HuH-7.5 (cell line): ENCODE measurements around the gene ARL15.

Experiments
- DNase-seq: peaks from one replicate; pipeline ENCODE4 v3.0.0; 2011; ENCODE audit warnings: low spot score

Gene ARL15

DNA sequence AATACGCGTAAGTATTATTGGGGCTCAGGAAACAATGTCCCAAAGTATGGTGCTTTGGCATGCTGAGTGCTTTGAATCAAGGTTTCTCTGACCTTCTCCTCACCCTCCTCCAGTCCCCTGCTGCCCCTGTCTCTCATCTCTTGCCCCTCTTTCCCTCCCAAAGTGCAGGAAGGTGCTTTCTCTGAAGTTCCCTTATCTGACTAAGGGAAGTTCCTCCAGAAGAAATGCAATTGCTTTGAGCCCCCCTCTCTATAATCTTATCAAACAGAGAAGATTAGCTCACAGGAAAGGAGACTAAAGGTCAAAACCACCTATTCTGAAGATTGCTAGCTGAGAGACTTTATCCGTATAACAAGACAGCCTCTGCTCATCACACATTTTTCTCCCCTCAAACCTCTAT lies 288.1 kb downstream of the ARL15 start:
- no peak for DNase-seq

DNA sequence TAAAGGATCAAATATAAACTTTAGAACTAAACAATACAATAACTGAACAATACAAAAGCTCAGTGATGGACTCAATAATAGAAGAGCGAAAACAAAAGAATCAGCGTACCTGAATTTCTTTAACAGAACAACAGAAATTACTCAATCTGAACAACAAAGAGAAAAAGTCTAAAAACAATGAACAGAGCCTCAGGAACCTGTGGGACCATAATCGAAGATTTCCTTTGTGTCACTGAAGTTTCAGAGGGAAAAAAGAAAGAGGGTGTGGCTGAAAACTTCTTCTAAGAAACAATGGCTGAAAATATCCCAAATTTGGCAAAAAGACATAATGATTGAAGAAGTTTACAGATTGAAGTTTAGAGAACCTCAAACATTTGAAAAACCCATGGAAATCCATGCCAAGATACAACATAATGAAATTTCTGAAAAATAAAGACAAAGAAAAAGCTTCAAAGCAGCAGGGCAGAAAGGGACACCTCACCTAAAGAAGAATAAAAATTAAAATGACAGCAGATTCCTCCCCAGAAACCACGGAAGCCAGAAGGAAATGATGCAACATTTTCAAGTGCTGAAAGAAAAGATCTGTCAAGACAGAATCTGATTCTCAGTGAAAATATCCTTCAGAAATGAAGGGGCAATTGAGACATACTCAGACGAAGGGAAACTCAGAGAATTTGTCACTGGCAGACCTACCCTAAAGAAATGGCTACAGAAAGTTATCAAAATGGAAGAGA lies 288.8 kb downstream of the ARL15 start:
- no peak for DNase-seq

DNA sequence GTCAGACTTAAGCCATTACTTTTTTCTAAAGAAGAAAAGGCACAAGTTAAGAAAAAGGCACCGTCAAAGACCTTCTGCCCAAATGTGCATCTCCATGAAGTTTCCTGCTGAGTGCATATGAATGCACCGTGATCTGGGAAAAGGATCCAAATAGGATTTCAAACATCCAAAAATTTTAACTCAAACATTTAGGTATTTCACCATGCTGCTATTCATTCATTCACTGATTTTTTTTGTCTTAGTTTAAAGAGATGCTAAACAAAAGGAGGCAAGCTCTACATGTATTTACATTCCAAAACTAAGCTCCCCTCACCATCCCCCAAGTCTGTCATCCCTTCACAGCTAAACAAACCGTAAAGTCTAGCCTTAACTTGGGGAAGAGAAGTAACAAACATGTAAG lies 291.9 kb downstream of the ARL15 start:
- no peak for DNase-seq

DNA sequence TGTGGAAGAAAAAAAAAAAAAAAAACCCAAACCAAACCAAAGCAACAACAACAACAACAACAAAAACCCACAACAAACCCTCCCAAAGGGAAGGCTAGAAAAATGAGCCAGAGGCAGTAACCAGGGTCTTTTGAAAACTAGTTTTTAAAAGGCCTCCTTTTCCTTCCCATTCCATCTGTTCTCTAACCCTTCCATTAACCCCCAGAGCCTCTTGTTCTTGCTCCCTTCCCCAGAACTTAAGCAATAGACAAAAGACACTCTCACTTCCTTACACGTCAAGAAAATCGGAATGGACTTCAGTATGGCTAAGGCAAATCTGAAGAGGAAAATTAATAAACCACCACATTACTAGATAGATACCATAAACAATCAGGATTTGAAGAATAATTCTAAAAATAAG lies 292.8 kb downstream of the ARL15 start:
- DNase-seq: no peak

DNA sequence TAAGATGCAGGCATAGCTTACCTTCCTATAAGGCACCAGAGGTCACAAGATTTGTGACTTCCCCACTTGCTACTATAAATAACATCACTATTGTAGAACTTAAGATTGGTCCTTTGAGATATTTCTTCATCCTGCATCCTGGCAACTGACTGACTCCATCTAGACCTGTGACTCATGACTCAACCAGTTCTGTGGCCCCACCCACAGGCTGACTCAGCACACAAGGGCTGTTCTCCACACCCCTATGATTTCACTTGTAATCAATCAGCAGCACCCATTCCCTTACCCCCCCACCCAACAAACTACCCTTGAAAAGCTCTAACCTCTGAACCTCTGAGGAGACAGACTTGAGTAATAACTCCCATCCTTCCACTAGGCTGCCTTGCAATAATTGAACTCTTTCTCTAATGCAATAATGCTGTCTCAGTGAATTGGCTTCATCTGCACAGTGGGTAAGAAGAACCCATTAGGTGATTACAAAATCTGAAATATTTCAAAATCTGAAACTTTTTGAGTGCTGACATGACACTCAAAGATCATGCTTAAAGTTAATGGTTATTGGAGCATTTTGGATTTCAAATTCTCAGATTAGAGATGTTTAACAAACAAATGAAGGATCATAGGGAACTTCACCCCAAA lies 296.7 kb downstream of the ARL15 start:
- no peak for DNase-seq

- no peak for DNase-seq
Observed at GRCh38 chr5:54009828-54010227, 300.5 kb downstream of the ARL15 start.

GRCh38 chr5:54009357-54009756 lies 301.0 kb downstream of the ARL15 start:
- DNase-seq: no peak

GRCh38 chr5:54007827-54008777 lies 302.3 kb downstream of the ARL15 start:
- peak; percentile 58 for DNase-seq

- no peak for DNase-seq
Observed at GRCh38 chr5:54004697-54005096, 305.7 kb downstream of the ARL15 start.

DNA sequence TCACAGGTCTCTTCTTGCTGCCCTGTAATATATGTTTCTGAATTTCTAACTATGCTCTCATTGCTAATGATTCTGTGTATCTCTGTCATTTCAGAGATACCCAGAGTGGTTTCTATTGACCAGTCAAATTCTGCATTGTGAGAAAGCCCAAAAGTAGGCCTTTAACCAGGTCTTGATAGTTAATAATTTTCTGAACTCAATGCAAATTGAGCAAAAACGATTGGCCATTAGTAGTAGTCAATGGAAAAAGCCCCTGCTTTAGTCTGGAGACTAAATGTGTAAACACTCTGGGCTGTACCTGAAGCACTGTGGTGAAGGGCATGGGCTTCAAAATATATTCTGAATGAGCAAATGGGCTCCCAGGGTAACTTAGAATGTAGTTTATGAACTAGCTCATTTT lies 307.6 kb downstream of the ARL15 start:
- DNase-seq: no peak

DNA sequence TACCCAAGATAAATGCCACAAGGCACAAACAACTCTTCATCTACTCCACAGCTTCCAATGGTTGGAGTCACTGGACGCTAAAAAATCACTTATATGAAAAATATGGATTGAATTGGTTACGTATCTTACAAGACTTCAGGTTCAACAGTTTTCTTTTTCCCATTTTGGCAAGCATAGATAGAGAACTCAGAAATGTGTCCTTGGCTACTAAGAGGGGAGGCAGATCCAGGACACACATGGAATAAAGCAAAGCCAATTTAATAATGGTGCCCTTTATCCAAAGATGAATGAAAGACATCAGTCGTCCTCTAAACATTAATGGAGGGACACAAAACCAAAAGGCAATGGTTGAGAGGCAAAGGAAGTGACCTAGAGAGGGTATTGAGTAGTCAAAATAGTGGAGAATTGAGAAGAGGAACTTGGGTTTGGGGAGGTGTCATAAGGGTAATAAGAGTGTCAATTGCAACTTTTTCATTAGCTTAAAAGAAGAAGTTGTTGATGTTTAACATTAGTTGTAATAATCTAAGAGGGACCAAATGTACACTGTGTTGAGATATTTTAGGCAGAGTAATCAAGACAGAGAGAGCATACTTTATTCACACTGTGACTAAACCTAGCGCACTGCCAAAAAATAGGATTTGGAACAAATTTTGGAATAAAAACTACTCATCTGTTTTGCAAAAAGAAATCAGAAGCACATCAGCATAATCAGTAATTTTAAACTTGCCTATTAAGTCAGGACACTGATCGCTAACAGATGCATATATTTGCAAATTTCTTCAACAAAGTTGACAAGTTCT lies 308.2 kb downstream of the ARL15 start:
- DNase-seq: no peak

GRCh38 chr5:54000011-54000410 lies 310.4 kb downstream of the ARL15 start:
- DNase-seq: no peak

- DNase-seq: no peak
Observed at GRCh38 chr5:53997736-53998627, 312.4 kb downstream of the ARL15 start.

DNA sequence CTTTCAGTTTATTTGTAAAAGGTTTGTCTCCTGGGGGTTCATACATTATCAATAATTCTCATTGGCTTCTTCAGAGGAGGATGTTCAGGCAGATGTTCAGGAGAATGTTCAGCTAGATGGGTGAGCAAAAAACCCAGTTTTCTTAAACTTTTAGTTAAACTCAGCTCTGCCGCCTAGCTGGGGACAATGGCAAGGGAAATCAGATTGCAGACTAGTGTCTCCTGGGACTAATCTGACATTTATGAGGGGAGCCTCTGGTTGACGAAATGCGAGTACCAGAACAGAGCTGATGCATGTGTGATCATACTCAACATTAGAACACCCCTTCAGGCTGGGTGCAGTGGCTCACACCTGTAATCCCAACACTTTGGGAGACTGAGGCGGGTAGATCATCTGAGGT lies 314.4 kb downstream of the ARL15 start:
- DNase-seq: no peak

GRCh38 chr5:53994148-53994547 lies 316.2 kb downstream of the ARL15 start:
- no peak for DNase-seq

GRCh38 chr5:53991942-53992341 lies 318.4 kb downstream of the ARL15 start:
- DNase-seq: no peak

GRCh38 chr5:53987101-53987500 lies 323.3 kb downstream of the ARL15 start:
- no peak for DNase-seq

GRCh38 chr5:53985796-53986195 lies 324.6 kb downstream of the ARL15 start:
- no peak for DNase-seq

GRCh38 chr5:53984971-53985370 lies 325.4 kb downstream of the ARL15 start:
- DNase-seq: no peak

- DNase-seq: no peak
Observed at GRCh38 chr5:53983568-53984460, 326.6 kb downstream of the ARL15 start.
